Calu3 (cell line): ENCODE data around the gene CERK. TPM values are rescaled to one million over a fixed set of nuclear protein-coding genes. Genes with fewer than 3 reads are reported as not detected.

Source experiments
- BruUV-seq: library from RNA; stranded (reverse); fragments of 400-500 nt; replicated peaks from 2 replicates; lab custom pipeline; 2021; lab: Mats Ljungman, UMichigan
- CTCF ChIA-PET: fragments of 300-600 bp; sonication (Branson Sonifier 250); formaldehyde crosslinking; loops from one replicate; lab custom pipeline; 2022; ENCODE audit warnings: antibody characterized with exemption; lab: Charles Lee
- DNase-seq: peaks from one replicate; pipeline ENCODE4 v3.0.0; 2022
- H3K27ac Mint-ChIP-seq: one replicate; pipeline ENCODE4 v1.8.0; 2022; ENCODE audit warnings: mixed read lengths; ENCODE audit not compliant: unreplicated experiment
- H3K27me3 Mint-ChIP-seq: one replicate; pipeline ENCODE4 v1.8.0; 2022; ENCODE audit warnings: mixed read lengths; ENCODE audit not compliant: unreplicated experiment
- H3K36me3 Mint-ChIP-seq: one replicate; pipeline ENCODE4 v1.8.0; 2022; ENCODE audit warnings: mild to moderate bottlenecking, moderate library complexity, mixed read lengths; ENCODE audit not compliant: insufficient read depth, unreplicated experiment
- H3K4me1 Mint-ChIP-seq: one replicate; pipeline ENCODE4 v1.8.0; 2022; ENCODE audit warnings: mild to moderate bottlenecking, low read depth, mixed read lengths; ENCODE audit not compliant: unreplicated experiment
- H3K4me3 Mint-ChIP-seq: one replicate; pipeline ENCODE4 v1.8.0; 2022; ENCODE audit warnings: mild to moderate bottlenecking, low read depth, moderate library complexity, mixed read lengths; ENCODE audit not compliant: unreplicated experiment
- H3K9me3 Mint-ChIP-seq: one replicate; pipeline ENCODE4 v1.8.0; 2022; ENCODE audit warnings: low read depth, mixed read lengths; ENCODE audit not compliant: unreplicated experiment
- CTCF ChIP-seq: fragments of 200-600 bp; IDR thresholded peaks from one replicate; pipeline ENCODE4 v1.8.0; 2022; ENCODE audit warnings: antibody characterized with exemption; ENCODE audit not compliant: unreplicated experiment
- intact Hi-C: fragments of 100-400 bp; cut with micrococcal nuclease; formaldehyde crosslinking; loops from one replicate; pipeline ENCODE4 v1.10.0; 2022; ENCODE audit not compliant: unreplicated experiment
- total RNA-seq: library from RNA; stranded (reverse); gene quantifications from 2 replicates; pipeline ENCODE4 v1.2.3, GENCODE V29; 2022

CERK gene
- total RNA-seq, 1 experiment from 2014 or later, result 25.0 TPM

GRCh38 chr22:46762238-46763050, 24.4 kb upstream of the CERK start, which contains the start of gene TBC1D22A:
TBC1D22A (plus strand) TSS chr22:46762650; CDS start chr22:46762787, 137 bp downstream.
- Mint-ChIP-seq H3K9me3 (no peaks in the 10 kb centered on the region), H3K27ac (peak within 1 kb of the TSS; percentile 96), H3K4me3 (peak within 1 kb of the TSS; percentile 97), H3K27me3 (no peaks in the 10 kb centered on the region), H3K4me1 (peaks cover 47% of the 10 kb centered on the region), H3K36me3 (peaks cover 32% of the 10 kb centered on the region)
- peak; percentile 94 for DNase-seq
- CTCF ChIA-PET, result interaction anchor here (0.7 to 1.7 kb wide), 9 partner anchors 8 to 1478 kb away, joined by 3 to 8 read pairs (median 5); partner anchors contain the start of gene UPK3A
- BruUV-seq, result no TSS peak
- TF ChIP-seq CTCF, result no peak
- intact Hi-C loops, result no loop called here

- H3K36me3 Mint-ChIP-seq, result peaks cover 32% of the 10 kb centered on the region
- BruUV-seq, result TSS peak; percentile 99
- TF ChIP-seq CTCF, result no peak
- no peaks in the 10 kb centered on the region for H3K27me3 Mint-ChIP-seq
- no peak for DNase-seq
- peaks cover under 1% of the 10 kb centered on the region for H3K9me3 Mint-ChIP-seq
- peak overlapping the region; percentile 96 for H3K27ac Mint-ChIP-seq
- intact Hi-C loops, result no loop called here
- peaks cover 42% of the 10 kb centered on the region for H3K4me1 Mint-ChIP-seq
- CTCF ChIA-PET, result interaction anchor here (0.7 to 1.7 kb wide), 10 partner anchors 7 to 259 kb away, joined by 3 to 8 read pairs (median 4); no protein-coding TSS in a partner anchor
- peak overlapping the region; percentile 97 for H3K4me3 Mint-ChIP-seq
Observed at GRCh38 chr22:46761539-46762237, 23.6 kb upstream of the CERK start.

GRCh38 chr22:46761017-46761416, 23.0 kb upstream of the CERK start:
- Mint-ChIP-seq H3K27ac (peak overlapping the region; percentile 96), H3K36me3 (peaks cover 32% of the 10 kb centered on the region), H3K27me3 (no peaks in the 10 kb centered on the region), H3K9me3 (peaks cover 5% of the 10 kb centered on the region), H3K4me3 (peak overlapping the region; percentile 97), H3K4me1 (peaks cover 42% of the 10 kb centered on the region)
- intact Hi-C loops, result no loop called here
- TF ChIP-seq CTCF, result no peak
- BruUV-seq, result no TSS peak
- CTCF ChIA-PET, result interaction anchor here (0.7 kb wide), 2 partner anchors 19 to 260 kb away, joined by 3 read pairs; no protein-coding TSS in a partner anchor
- DNase-seq, result no peak

- CTCF ChIA-PET, result interaction anchor here (0.7 to 3.0 kb wide), 7 partner anchors 9 to 1463 kb away, joined by 3 to 20 read pairs (median 5); no protein-coding TSS in a partner anchor
- intact Hi-C loops, result no loop called here
- H3K27ac Mint-ChIP-seq, result peak overlapping the region; percentile 2
- no peaks in the 10 kb centered on the region for H3K27me3 Mint-ChIP-seq
- TF ChIP-seq CTCF, result peak; percentile 77
- H3K4me1 Mint-ChIP-seq, result peaks cover 44% of the 10 kb centered on the region
- DNase-seq, result peak; percentile 65
- no peak overlapping the region for H3K4me3 Mint-ChIP-seq
- peaks cover 40% of the 10 kb centered on the region for H3K36me3 Mint-ChIP-seq
- BruUV-seq, result no TSS peak
- peaks cover 5% of the 10 kb centered on the region for H3K9me3 Mint-ChIP-seq
Observed at GRCh38 chr22:46758867-46759290, 20.8 kb upstream of the CERK start.
